ENCODE measurements around the gene LRRC7. TPM values are rescaled to one million over a fixed set of nuclear protein-coding genes. Genes with fewer than 3 reads are reported as not detected.

Gene LRRC7
- total and polyA plus RNA-seq, 2 experiments from 2014 or later: 1.2 TPM; not detected in 1

DNA sequence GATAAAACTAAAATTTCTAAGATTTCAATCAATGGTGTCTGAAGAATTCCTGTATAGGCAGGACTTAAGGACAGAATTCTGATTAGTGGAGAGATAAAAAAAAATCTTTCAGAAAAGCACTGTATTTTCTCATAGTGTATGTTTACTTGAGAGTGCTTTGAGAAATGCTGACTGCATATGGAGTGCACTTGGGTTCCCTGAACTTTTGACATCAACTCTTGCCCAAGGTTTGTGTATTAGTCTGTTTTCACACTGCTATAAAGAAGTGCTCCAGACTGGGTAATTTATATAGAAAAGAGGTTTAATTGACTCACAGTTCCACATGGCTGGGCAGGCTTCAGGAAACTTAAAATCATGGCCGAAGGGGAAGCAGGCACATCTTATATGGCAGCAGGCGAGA, 362.7 kb downstream of the LRRC7 start:
- Histone ChIP-seq H4K20me1 (replicated peaks; ENCODE audit: insufficient read depth) (no peaks in the 10 kb centered on the region), H3F3A (replicated peaks; ENCODE audit: low read depth) (no peaks in the 10 kb centered on the region), H3K9me2 (ENCODE audit: insufficient read depth) (0 out of 2 replicates have a peak, but pooled peaks cover 10% of the 10 kb centered on the region), H3K4me1 (ENCODE audit: insufficient read depth) (no peaks in the 10 kb centered on the region), H3K27ac (ENCODE audit: low read depth) (no peak overlapping the region), H2AFZ (no peak overlapping the region), H3K4me2 (no peak overlapping the region), H3K4me3 (no peak overlapping the region), H3K27me3 (ENCODE audit: insufficient read depth) (no peaks in the 10 kb centered on the region), H3K79me2 (replicated peaks; ENCODE audit: insufficient read depth) (no peaks in the 10 kb centered on the region), H3K36me3 (ENCODE audit: insufficient read depth) (0 out of 2 replicates have a peak, but pooled peaks cover 4% of the 10 kb centered on the region)
- ATAC-seq (no peak), DNase-seq (ENCODE audit: low spot score) (no peak)
- H3K27me3 Mint-ChIP-seq (ENCODE audit: insufficient read depth, low read depth, poor library complexity): peaks cover 5% of the 10 kb centered on the region
- TF ChIP-seq, protein P1, sequence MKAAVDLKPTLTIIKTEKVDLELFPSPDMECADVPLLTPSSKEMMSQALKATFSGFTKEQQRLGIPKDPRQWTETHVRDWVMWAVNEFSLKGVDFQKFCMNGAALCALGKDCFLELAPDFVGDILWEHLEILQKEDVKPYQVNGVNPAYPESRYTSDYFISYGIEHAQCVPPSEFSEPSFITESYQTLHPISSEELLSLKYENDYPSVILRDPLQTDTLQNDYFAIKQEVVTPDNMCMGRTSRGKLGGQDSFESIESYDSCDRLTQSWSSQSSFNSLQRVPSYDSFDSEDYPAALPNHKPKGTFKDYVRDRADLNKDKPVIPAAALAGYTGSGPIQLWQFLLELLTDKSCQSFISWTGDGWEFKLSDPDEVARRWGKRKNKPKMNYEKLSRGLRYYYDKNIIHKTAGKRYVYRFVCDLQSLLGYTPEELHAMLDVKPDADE (IDR thresholded peaks at IDR 0.05): no peak
- TF ChIP-seq ZNF331 (CRISPR knock-in tag; IDR thresholded peaks at IDR 0.05; ENCODE audit: low read depth): no peak
- no peak for TF ChIP-seq ZNF462 (CRISPR knock-in tag; IDR thresholded peaks at IDR 0.05)
- TF ChIP-seq POLR2AphosphoS5 (IDR thresholded peaks at IDR 0.05; ENCODE audit: low read depth): no peak
- peaks cover 35% of the 10 kb centered on the region for H3K9me3 Mint-ChIP-seq
- H3K4me3 Mint-ChIP-seq: no peak overlapping the region
- no peaks in the 10 kb centered on the region for H3K4me1 Mint-ChIP-seq
- H3K27ac Mint-ChIP-seq: no peak overlapping the region
- H3K36me3 Mint-ChIP-seq (ENCODE audit: low read depth): peaks cover 25% of the 10 kb centered on the region

GRCh38 chr1:69932760-69933159, 365.0 kb downstream of the LRRC7 start:
- Mint-ChIP-seq H3K27me3 (ENCODE audit: insufficient read depth, low read depth, poor library complexity) (peaks cover 4% of the 10 kb centered on the region), H3K4me1 (no peaks in the 10 kb centered on the region), H3K9me3 (peaks cover 21% of the 10 kb centered on the region), H3K27ac (no peak overlapping the region), H3K36me3 (ENCODE audit: low read depth) (peaks cover 20% of the 10 kb centered on the region), H3K4me3 (no peak overlapping the region)
- no peak overlapping the region for H3K4me2 ChIP-seq
- H3K27me3 ChIP-seq (ENCODE audit: insufficient read depth): no peaks in the 10 kb centered on the region
- H3K9me2 ChIP-seq (ENCODE audit: insufficient read depth): 0 out of 2 replicates have a peak, but pooled peaks cover 10% of the 10 kb centered on the region
- no peaks in the 10 kb centered on the region for H3K4me1 ChIP-seq (ENCODE audit: insufficient read depth)
- 0 out of 2 replicates have a peak, but pooled peaks cover 4% of the 10 kb centered on the region for H3K36me3 ChIP-seq (ENCODE audit: insufficient read depth)
- H2AFZ ChIP-seq: peak overlapping the region; percentile 47; the same call in 1 of the 2 replicates
- DNase-seq (ENCODE audit: low spot score): no peak
- H3K79me2 ChIP-seq (replicated peaks; ENCODE audit: insufficient read depth): no peaks in the 10 kb centered on the region
- TF ChIP-seq CTCF (conservative IDR thresholded peaks at IDR 0.05; ENCODE audit: low read depth in 2 of 2) (no peak), CREB1 (CRISPR knock-in tag; IDR thresholded peaks at IDR 0.05; ENCODE audit: low read depth) (no peak), EZH2 (IDR thresholded peaks at IDR 0.05; ENCODE audit: low read depth, unreplicated experiment) (no peak)
- no peak for ATAC-seq
- H3F3A ChIP-seq (replicated peaks; ENCODE audit: low read depth): no peaks in the 10 kb centered on the region
- H4K20me1 ChIP-seq (replicated peaks; ENCODE audit: insufficient read depth): no peaks in the 10 kb centered on the region
- H3K27ac ChIP-seq (ENCODE audit: low read depth): no peak overlapping the region
- no peak overlapping the region for H3K4me3 ChIP-seq
